MM.1S (cell line): ENCODE data around the gene ANHX.

ENCODE experiments used
- CTCF ChIP-seq: fragments of 300-600 bp; sonication (generic); IDR thresholded peaks from 2 replicates; pipeline ENCODE4 v1.5.1; 2016; ENCODE audit warnings: antibody characterized with exemption, low read length, mixed read lengths
- EZH2 ChIP-seq: fragments of 300-600 bp; sonication (generic); optimal IDR thresholded peaks from 2 replicates; pipeline ENCODE3; 2017; ENCODE audit warnings: low read depth, mild to moderate bottlenecking, antibody characterized with exemption, low read length, mixed read lengths

GRCh38 chr12:133192847-133193246 is 42.8 kb downstream of the ANHX start:
- TF ChIP-seq CTCF (no peak), EZH2 (no peak)
